GM15510 (cell line): ENCODE results near the gene PREPL.

Source experiments
- POLR2A ChIP-seq: IDR thresholded peaks from 3 replicates; pipeline ENCODE4 v1.6.1; 2011; ENCODE audit warnings: borderline replicate concordance; ENCODE audit not compliant: insufficient read length; ENCODE audit errors: extremely low read depth

The PREPL gene

DNA sequence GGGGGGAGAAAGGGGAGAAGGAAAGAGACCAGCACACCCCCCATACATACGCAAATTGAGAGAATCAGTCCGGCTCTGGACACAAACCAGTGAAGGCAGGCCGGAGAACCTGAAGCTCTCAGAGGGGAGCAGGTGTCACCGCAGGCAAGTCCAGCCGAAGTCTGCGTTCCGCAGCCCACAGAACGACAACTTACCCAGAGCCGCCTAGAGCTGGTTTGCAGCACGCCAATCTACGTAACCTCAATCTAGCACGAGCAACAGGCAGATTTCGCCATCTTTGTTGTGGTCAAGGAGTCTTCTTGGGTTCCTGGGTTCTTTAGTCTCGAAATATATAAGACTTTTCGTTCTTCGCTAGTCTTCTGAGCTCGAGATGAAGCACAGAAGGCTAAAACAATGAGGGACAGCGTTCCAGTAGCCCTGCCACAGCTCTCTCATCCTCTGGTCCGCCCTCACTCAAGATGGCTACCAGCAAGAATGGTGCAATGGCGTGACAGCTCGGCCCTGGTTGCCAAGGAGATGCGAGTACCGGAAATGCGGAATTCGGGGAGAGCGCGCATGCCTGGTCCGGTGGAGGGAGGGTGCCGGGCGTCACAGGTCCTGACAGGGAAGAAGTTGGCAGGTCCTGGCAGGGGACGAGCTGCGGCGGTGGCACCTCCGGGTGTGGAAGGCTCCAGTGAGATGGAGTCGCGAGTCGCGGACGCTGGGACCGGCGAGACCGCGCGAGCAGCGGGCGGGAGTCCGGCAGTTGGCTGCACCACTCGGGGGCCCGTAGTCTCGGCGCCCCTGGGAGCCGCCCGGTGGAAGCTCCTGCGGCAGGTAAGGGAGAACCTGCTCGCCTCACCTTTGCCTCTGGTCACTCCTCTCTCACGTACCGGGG is at the start of gene PREPL, which contains the start of gene CAMKMT:
PREPL (minus strand) TSS at position 165 of the 877 bp plus-strand sequence. CDS start 15,152 bp downstream, outside the sequence.
CAMKMT (plus strand) TSS at position 618 of the 877 bp plus-strand sequence.
- TF ChIP-seq POLR2A = peak; percentile 94

DNA sequence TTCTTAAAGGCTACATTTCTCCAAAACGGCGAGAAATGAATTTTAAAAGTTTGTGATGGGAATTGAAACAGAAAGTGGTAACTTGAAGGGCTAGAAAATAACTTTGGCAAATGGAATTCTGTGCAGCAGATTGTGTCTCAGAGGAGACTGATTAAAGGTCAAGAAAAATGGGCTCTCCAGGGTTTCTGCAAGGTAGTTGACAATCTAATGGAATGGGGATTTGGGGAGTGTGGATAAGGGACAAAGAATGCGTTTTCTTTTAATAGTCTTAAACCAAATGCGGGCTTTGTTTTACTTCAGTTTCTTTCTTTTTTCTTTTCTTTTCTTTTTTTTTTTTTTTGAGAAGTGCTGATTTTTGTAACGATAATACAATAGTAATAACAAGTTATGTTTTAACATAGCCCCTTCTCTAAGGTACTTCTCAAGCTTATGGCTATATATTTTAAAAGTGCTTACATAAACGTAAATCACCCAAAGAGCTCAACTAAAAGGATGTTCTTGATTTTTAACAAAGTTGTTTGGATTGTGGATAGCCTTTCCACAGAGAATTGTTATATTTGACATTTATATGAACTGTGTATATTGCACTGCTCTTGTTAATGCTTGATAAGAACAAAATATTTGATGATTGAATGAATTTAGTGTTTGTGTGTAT is 37.1 kb upstream of the PREPL start:
- TF ChIP-seq POLR2A = no peak

DNA sequence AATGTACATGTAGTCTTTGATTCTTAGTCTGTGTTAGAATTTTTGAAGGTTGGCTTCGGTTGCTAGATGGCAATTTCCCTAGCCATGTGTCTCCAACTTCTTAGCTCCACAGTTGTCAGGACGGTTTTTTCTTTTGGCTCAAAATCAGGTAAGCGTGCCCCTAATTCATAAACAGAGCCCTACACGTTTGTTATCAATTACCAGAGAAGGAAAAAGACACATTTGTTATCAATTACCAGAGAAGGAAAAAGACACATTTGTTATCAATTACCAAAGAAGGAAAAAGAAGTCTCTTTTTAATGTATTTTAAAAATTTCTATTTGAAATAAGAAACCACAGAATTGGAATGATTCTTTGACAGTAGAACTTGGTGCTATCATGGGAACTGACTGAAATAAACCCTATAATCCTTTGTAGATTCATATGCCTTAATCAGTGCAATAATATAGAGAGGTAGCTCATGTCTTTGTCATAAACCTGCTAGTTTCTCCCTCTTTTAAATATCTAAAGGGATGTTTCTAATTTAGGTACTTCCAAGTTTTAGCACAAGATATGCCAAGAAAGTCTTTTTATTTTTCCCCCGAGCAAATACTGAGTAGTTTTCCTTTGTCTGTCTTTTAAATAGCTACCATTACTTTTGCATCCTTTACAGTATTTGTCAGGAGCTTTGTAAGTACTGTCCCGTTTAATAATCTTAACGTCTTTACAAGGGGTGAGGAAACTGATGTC is 36.3 kb upstream of the PREPL start:
- no peak for TF ChIP-seq POLR2A

DNA sequence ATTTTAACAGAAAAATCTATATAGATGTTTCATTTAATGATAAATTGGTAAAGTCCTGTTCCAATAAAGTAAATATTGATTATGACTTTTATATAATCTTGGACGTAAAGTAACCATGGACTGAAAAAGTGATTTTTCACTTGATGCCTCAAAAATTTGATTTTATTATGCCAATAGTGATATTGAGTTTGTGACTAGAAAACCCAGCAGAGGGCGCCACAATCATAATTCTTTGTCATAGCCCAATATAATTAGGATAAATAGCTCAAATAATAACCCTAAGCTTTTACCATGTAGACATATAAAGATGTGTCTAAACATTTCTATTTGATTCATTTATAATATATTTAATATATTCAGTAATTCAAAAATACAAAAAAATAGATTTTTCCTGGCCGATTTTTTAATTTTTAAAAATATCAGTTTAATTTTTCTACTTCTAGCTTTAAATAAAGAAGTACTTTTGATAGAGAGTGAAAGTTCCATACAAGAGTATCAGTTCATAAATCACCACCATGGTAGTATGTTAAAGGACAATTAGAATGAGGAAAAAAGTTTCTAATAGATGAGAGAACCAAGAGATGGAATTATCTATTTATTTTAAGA is 31.1 kb upstream of the PREPL start:
- TF ChIP-seq POLR2A = no peak

DNA sequence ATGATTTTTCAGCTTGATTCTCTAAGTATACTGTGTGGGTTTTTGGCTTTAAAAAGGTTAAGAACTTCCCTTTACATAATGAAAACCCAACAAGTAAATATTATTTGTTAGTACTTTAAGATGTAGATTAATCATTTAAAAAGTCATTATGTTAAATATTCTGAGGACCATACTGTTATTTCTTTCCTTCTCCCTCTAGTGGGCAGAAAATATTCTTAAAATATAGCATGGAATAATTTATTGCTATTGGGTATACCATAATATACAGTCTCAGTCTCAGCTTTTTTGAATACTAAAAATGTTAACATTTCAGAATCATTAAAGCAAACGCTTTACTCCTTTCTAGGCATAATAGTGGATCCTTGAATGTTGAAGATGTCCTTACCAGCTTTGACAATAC is 28.6 kb upstream of the PREPL start:
- no peak for TF ChIP-seq POLR2A

DNA sequence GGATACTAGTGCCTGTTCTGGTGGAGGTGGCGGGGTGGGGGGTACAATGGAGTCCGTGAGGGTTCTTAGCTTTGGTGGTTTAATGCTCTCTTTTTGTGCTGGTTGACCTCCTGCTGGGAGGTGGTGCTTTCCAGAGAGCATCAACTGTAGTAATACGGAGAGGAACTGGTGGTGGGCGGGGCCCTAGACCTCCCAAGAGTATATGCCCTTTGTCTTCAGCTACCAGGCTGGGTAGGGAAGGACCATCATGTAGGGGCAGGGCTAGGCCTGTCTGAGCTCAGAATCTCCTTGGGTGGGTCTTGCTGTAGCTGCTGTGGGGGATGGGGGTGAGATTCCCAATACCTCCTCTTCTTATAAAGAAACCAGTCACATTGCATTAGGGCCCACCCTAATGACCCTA is 27.6 kb upstream of the PREPL start:
- TF ChIP-seq POLR2A = no peak

DNA sequence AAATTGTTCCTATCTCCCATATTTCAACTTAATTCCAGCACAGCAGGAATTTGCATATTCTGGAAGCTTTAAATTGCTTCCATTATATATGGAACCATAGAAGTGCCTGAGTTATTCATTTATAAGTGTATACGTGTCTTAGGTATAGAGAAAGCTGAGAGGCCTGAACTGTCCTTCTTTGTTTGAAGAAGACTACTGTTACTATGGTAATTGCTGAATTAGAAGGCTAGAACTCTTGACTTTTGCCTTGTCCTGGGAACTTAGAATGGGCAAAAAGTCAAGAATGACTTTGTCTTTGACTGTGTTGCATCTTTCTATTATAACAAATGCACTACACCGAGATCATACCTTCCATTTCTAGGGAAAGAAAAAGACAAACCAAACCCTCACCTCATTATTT is 16.2 kb upstream of the PREPL start:
- TF ChIP-seq POLR2A = no peak

DNA sequence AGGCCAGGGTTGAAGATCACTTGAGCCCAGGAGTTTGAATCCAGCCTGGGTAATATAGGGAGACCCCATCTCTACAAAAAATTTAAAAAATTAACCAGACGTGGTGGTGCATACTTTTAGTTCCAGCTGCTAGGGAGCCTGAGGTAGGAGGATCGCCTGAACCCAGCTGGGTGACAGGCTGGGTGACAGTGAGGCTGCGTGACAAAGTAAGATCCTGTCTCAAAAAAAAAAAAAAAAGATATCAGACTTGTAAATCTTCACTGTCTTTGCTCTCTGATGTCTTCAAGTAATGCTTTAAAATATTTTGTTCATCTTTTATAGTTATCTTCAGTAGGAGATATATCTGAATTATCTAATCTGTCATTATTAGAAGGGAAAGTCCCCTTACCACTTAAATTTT is 11.0 kb upstream of the PREPL start:
- TF ChIP-seq POLR2A = no peak

DNA sequence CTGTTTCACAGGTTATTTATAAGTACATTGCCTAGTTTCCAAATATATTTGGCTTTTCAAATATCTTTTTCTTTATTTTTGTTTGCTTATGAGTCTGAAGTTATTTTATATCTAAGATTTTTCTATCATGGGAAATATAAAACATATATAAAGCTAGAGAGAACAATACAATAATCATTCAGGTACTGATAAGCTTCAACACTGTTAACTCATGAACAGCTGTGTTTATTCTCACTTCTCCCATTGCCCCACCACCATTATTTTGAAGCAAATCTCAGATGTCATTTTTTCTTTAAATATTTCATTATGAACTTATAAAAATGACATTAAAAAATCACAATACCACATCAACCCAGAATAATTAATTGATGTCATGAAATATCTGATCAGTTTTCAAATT is 10.2 kb upstream of the PREPL start:
- TF ChIP-seq POLR2A = no peak

DNA sequence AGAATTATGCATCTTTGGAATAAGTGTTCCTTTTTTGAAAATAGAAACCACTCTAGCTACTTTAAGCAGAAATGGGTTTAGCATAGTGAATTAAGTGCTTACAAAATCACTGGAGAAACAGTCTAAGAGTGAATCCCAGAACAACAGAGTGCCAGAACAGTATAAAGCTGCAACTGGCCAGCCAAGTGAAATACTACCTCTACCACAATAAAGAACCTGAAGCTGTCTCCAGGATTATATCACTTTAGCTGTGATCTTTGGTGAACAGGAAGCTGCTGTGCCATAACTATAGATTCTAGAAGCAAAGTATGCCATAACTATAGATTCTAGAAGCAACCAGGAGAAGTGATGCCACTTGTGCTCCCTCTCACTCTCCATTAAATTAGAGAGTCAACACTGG is 8.1 kb upstream of the PREPL start:
- TF ChIP-seq POLR2A = no peak

DNA sequence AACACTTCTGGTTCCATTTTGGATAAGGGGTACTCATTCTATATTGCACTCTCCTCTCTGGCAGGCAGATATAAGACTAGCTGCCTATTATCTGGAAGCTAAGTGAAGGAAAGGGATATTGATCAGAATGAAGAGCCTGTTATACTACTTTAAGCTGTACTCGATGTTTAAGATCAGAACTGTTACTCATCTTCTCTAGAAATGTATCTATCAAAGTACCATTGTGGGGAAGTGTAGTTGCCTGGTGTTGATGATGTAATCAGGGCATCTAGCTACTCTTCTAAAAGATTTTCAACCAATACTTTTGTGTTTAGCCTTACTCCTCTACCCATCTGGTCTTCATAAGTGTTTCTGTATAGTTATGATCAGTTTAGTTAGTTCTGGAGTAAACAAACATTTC is 6.3 kb upstream of the PREPL start:
- TF ChIP-seq POLR2A = no peak

DNA sequence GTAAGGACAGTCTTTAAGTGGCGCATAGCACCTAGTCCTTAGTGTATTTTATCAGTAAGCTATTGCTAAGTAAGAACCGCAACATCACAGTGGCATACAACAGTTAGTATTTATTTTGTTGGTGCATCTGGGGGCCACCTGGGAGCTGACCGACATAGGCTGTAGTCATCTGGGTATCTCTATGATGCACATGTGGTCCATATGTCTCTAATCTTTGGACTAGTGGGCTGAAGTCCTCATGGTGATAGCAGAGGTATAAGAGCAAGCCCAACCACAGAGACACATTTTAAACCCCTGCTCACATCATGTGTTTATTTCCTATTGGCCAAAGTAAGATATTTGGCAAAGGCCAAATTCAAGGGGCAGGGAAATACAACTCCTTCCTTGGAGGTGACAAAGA is 3.3 kb upstream of the PREPL start:
- TF ChIP-seq POLR2A = no peak

DNA sequence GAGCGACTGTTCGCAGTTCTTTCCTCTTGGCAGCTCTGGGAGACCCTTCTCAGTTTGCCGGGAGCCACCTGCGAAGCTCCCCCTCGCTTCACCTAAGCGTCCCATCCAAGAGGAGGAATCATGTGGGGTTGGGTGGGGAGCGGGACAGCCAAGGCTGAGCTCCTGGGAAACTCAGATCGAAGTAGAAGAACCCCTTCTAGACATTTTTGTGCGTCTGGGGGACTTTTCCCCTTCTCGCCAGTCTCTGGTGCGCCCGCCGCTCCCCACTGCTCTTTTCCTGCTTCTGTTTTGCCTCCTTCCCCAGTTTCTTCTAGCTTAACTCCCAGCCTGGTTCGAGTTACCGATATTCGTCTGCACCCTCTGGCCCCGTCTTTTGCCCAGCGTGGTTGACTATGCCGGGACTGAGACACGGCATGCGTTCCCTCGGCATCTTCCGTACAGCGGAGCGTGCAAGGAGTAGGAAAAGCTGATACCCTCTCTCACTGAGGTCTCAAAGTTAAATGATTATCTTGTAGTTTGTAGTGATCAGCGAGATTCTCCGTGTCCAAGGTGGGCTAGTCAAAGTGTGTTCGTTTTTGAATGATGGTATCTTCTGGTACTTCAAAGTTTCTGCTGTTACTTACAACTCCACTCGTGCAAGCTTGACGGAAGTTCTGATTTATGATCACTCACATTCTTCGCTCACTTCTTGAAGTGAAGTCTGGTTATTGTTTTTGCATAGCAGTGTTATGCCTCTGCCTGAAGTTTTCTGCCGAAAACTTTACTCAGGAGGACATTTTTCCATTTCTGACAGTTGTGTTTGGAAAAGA is 1.1 kb upstream of the PREPL start:
- no peak for TF ChIP-seq POLR2A

DNA sequence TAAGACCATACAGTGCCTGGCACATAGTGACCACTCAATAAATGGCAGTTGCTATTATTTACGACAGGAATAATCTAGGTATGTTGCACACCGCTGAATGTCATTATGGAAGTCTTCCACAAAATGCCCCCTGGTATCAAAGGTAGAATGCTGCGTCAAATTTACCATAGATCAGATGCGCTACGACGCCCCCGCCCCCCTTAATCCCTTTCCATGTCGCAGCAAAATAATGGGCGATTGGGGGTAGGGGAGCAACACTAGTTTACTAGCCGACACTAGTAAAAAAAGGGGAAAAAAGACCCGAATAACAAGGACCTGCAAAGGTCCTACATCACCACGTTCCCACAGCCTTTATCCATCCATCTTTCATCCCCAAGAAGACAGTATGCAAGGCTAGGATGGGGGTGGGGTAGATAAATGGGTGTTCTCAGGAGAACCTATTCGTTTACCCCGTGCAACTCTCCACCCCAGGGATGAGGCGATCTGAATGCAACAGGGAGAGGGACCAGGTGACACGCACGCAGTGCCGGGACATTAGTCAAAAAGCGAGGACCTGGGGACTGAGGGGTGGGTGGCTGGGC is 455 bp downstream of the PREPL start:
- TF ChIP-seq POLR2A = no peak
